Neural cell (in vitro differentiated cells): ENCODE data around the gene PTPN3. TPM values are rescaled to one million over a fixed set of nuclear protein-coding genes. Genes with fewer than 3 reads are reported as not detected.

Experiments
- H2AFZ ChIP-seq: fragments of 200-600, 300-800 bp; sonication (generic), shearing (Covaris generic); 2 replicates; pipeline ENCODE4 v1.6.0; 2014; ENCODE audit warnings: low read depth, mild to moderate bottlenecking, antibody characterized with exemption, low read length, moderate library complexity
- H3F3A ChIP-seq: fragments of 200-600 bp; shearing (Covaris generic); 2 replicates; pipeline ENCODE4 v1.6.1; 2016; ENCODE audit warnings: mild to moderate bottlenecking, moderate library complexity, mixed read lengths, antibody characterized with exemption, low read length; ENCODE audit not compliant: insufficient read depth, poor library complexity, severe bottlenecking
- H3K27ac ChIP-seq: fragments of 200-600, 300-800 bp; sonication (generic), shearing (Covaris generic); 2 replicates; pipeline ENCODE4 v1.5.1; 2014; ENCODE audit warnings: mild to moderate bottlenecking, low read length, moderate library complexity
- H3K27me3 ChIP-seq: fragments of 300-800, 200-600 bp; sonication (generic), shearing (Covaris generic); 2 replicates; pipeline ENCODE4 v1.6.0; 2014; ENCODE audit warnings: mild to moderate bottlenecking, low read depth, low read length, moderate library complexity; ENCODE audit not compliant: insufficient read depth
- H3K36me3 ChIP-seq: fragments of 300-800, 200-600 bp; sonication (generic), shearing (Covaris generic); 2 replicates; pipeline ENCODE4 v1.5.1; 2014; ENCODE audit warnings: mild to moderate bottlenecking, antibody characterized with exemption, low read length, moderate library complexity; ENCODE audit not compliant: insufficient read depth
- H3K4me2 ChIP-seq: fragments of 300-800, 200-600 bp; sonication (generic), shearing (Covaris generic); 2 replicates; pipeline ENCODE4 v1.6.0; 2014; ENCODE audit warnings: mild to moderate bottlenecking, low read length
- H3K4me3 ChIP-seq: fragments of 300-800, 200-600 bp; sonication (generic), shearing (Covaris generic); 2 replicates; pipeline ENCODE4 v1.5.1; 2014; ENCODE audit warnings: mild to moderate bottlenecking, low read length, moderate library complexity
- H3K79me2 ChIP-seq: fragments of 200-600 bp; shearing (Covaris generic); replicated peaks from 2 replicates; pipeline ENCODE4 v1.6.0; 2014; ENCODE audit warnings: mild to moderate bottlenecking, low read length, moderate library complexity; ENCODE audit not compliant: insufficient read depth
- H3K9ac ChIP-seq: fragments of 300-800, 200-600 bp; sonication (generic), shearing (Covaris generic); 2 replicates; pipeline ENCODE4 v1.6.1; 2016; ENCODE audit warnings: mild to moderate bottlenecking, low read length, mixed read lengths
- H3K9me2 ChIP-seq: fragments of 200-600 bp; shearing (Covaris generic); 2 replicates; pipeline ENCODE4 v1.6.1; 2016; ENCODE audit warnings: mild to moderate bottlenecking, low read length, mixed read lengths; ENCODE audit not compliant: insufficient read depth
- H3K9me3 ChIP-seq: fragments of 200-600, 300-800 bp; sonication (generic), shearing (Covaris generic); 2 replicates; pipeline ENCODE4 v1.6.1; 2016; ENCODE audit warnings: mild to moderate bottlenecking, mixed run types, low read length, moderate library complexity, mixed read lengths
- H4K20me1 ChIP-seq: fragments of 200-600 bp; shearing (Covaris generic); 2 replicates; pipeline ENCODE4 v1.6.1; 2016; ENCODE audit warnings: mild to moderate bottlenecking, mixed run types; ENCODE audit not compliant: insufficient read depth
- EP300 ChIP-seq: fragments of 450-650 bp; conservative IDR thresholded peaks from 2 replicates; pipeline ENCODE4 v1.6.1; 2014; ENCODE audit warnings: antibody characterized with exemption, mild to moderate bottlenecking, moderate library complexity; ENCODE audit not compliant: poor library complexity, severe bottlenecking
- EZH2 ChIP-seq: fragments of 200-600, 300-800 bp; shearing (Covaris generic), sonication (generic); IDR thresholded peaks from 2 replicates; pipeline ENCODE4 v1.6.1; 2014; ENCODE audit warnings: antibody characterized with exemption, low read length, borderline replicate concordance, mild to moderate bottlenecking; ENCODE audit not compliant: insufficient read depth, poor library complexity, severe bottlenecking
- MXI1 ChIP-seq: fragments of 450-650 bp; conservative IDR thresholded peaks from 2 replicates; pipeline ENCODE4 v1.6.1; 2014; ENCODE audit warnings: antibody characterized with exemption, mild to moderate bottlenecking; ENCODE audit not compliant: poor library complexity, severe bottlenecking
- POLR2AphosphoS5 ChIP-seq: IDR thresholded peaks from 2 replicates; pipeline ENCODE4 v1.6.1; 2012
- RAD21 ChIP-seq: fragments of 450-650 bp; conservative IDR thresholded peaks from 2 replicates; pipeline ENCODE4 v1.6.1; 2014; ENCODE audit warnings: antibody characterized with exemption, mild to moderate bottlenecking, moderate library complexity
- SMC3 ChIP-seq: fragments of 450-650 bp; conservative IDR thresholded peaks from 2 replicates; pipeline ENCODE4 v1.6.1; 2014; ENCODE audit warnings: antibody characterized with exemption, mild to moderate bottlenecking, moderate library complexity; ENCODE audit not compliant: poor library complexity
- TAF1 ChIP-seq: IDR thresholded peaks from 2 replicates; pipeline ENCODE4 v1.6.1; 2012; ENCODE audit warnings: low read depth
- polyA plus RNA-seq: library from polyadenylated mRNA; depleted of rRNA; stranded (reverse); fragments of >200 nt; gene quantifications from 2 replicates; pipeline ENCODE4 v1.2.3, GENCODE V29; 2014
- TF ChIP-seq, protein P1 (sequence below): fragments of 450-650 bp; IDR thresholded peaks from 2 replicates; pipeline ENCODE4 v1.5.1; 2014; ENCODE audit warnings: antibody characterized with exemption, mild to moderate bottlenecking, moderate library complexity; ENCODE audit not compliant: poor library complexity, severe bottlenecking
- TF ChIP-seq, protein P2 (sequence below): IDR thresholded peaks from 2 replicates; pipeline ENCODE4 v1.6.1; 2012; ENCODE audit warnings: borderline replicate concordance

PTPN3 gene
- polyA plus RNA-seq, 1 donor from 2014 or later: 3.8 TPM

DNA sequence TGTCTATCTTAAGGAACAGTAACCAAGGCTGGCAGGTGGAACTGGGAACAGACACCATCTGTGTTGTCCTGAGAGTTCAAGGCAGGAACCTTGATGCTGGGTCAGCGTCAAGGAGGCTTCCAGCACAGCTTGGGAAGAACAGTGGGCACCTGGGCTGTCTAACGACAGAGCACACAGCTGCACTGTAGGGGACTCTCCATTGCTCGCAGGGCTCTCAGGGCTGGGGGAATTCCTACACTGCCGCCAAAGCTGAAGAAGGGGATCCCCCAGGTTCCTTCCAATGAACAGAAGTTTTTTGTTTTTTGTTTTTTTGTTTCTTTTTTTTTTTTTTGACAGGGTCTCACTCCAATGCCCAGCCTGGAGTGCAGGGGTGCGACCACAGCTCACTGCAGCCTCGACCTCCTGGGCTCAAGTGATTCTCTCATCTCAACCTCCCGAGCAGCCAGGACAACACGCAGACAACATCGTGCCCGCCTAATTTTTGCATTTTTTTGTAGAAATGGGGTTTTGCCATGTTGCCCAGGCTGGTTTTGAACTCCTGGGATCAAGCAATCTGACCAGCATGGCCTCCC lies 81.9 kb downstream of the PTPN3 start:
- Histone ChIP-seq H3K27ac (no peak overlapping the region), H3K79me2 (no peaks in the 10 kb centered on the region), H3K9me2 (no peaks in the 10 kb centered on the region), H2AFZ (no peak overlapping the region), H3K4me2 (no peak overlapping the region), H3K9ac (no peak overlapping the region), H4K20me1 (no peaks in the 10 kb centered on the region), H3K4me3 (no peak overlapping the region), H3K9me3 (no peaks in the 10 kb centered on the region), H3F3A (no peaks in the 10 kb centered on the region), H3K36me3 (no peaks in the 10 kb centered on the region), H3K27me3 (no peaks in the 10 kb centered on the region)
- TF ChIP-seq EZH2: no peak
- TF ChIP-seq EP300: no peak
- TF ChIP-seq MXI1: no peak
- no peak for TF ChIP-seq RAD21
- TF ChIP-seq, protein P1, sequence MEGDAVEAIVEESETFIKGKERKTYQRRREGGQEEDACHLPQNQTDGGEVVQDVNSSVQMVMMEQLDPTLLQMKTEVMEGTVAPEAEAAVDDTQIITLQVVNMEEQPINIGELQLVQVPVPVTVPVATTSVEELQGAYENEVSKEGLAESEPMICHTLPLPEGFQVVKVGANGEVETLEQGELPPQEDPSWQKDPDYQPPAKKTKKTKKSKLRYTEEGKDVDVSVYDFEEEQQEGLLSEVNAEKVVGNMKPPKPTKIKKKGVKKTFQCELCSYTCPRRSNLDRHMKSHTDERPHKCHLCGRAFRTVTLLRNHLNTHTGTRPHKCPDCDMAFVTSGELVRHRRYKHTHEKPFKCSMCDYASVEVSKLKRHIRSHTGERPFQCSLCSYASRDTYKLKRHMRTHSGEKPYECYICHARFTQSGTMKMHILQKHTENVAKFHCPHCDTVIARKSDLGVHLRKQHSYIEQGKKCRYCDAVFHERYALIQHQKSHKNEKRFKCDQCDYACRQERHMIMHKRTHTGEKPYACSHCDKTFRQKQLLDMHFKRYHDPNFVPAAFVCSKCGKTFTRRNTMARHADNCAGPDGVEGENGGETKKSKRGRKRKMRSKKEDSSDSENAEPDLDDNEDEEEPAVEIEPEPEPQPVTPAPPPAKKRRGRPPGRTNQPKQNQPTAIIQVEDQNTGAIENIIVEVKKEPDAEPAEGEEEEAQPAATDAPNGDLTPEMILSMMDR: no peak
- TF ChIP-seq, protein P2, sequence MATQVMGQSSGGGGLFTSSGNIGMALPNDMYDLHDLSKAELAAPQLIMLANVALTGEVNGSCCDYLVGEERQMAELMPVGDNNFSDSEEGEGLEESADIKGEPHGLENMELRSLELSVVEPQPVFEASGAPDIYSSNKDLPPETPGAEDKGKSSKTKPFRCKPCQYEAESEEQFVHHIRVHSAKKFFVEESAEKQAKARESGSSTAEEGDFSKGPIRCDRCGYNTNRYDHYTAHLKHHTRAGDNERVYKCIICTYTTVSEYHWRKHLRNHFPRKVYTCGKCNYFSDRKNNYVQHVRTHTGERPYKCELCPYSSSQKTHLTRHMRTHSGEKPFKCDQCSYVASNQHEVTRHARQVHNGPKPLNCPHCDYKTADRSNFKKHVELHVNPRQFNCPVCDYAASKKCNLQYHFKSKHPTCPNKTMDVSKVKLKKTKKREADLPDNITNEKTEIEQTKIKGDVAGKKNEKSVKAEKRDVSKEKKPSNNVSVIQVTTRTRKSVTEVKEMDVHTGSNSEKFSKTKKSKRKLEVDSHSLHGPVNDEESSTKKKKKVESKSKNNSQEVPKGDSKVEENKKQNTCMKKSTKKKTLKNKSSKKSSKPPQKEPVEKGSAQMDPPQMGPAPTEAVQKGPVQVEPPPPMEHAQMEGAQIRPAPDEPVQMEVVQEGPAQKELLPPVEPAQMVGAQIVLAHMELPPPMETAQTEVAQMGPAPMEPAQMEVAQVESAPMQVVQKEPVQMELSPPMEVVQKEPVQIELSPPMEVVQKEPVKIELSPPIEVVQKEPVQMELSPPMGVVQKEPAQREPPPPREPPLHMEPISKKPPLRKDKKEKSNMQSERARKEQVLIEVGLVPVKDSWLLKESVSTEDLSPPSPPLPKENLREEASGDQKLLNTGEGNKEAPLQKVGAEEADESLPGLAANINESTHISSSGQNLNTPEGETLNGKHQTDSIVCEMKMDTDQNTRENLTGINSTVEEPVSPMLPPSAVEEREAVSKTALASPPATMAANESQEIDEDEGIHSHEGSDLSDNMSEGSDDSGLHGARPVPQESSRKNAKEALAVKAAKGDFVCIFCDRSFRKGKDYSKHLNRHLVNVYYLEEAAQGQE: no peak
- no peak for TF ChIP-seq POLR2AphosphoS5

DNA sequence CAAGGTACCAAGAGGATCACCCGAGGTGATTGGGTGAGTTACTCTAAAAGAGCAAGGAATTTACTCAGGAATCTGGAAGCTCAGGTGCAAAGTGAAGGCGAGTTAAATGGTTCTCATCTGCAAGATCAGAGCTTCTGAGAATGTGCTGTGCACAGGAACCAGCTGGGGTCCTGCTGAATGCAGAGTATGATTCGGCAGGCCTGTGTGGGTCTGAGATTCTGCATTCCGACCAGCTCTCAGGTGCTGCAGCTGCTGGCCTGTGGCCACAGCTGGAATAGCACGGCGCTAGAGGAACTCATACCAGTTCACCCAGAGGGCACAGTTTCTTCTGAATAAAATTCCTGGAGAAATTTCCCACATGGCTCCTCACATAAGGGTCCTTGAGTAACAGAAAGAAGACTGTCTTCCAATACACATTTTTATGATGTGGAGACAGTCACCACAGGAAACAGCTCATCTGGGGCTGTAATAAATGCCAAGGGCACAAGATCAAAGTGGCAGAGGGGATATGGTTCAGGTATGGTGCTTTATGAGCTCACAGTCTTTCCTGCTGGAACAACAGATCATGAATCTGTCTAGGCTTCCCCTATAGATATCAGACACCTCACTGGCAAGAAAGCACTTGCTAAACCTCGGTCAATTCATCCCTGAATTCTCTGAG lies 83.9 kb downstream of the PTPN3 start:
- Histone ChIP-seq H3K79me2 (no peaks in the 10 kb centered on the region), H3K9ac (no peak overlapping the region), H3K4me3 (no peak overlapping the region), H2AFZ (no peak overlapping the region), H3K27me3 (no peaks in the 10 kb centered on the region), H3K9me3 (no peaks in the 10 kb centered on the region), H4K20me1 (no peaks in the 10 kb centered on the region), H3K4me2 (no peak overlapping the region), H3K27ac (no peak overlapping the region), H3K36me3 (no peaks in the 10 kb centered on the region), H3K9me2 (no peaks in the 10 kb centered on the region), H3F3A (no peaks in the 10 kb centered on the region)
- no peak for TF ChIP-seq MXI1
- TF ChIP-seq EZH2: no peak
- no peak for TF ChIP-seq RAD21
- TF ChIP-seq, protein P1: no peak
- no peak for TF ChIP-seq SMC3
- TF ChIP-seq EP300: no peak
- no peak for TF ChIP-seq POLR2AphosphoS5
- no peak for TF ChIP-seq TAF1
- TF ChIP-seq, protein P2: no peak
